Lower lobe of right lung (tissue), 2 donors: Measurements from ENCODE around the gene PHKA2. TPM values are rescaled to one million over a fixed set of nuclear protein-coding genes. Genes with fewer than 3 reads are reported as not detected.
A peak's percentile ranks its signal among the peaks of the same experiment; 100 is the strongest.
"Not testable (repeated sequence)": the region's sequence is repeated elsewhere in the genome, so short reads cannot be mapped to it uniquely, and the experiment has no call there.

ENCODE experiments used
- ATAC-seq, 2 donors: fragments of 200-7000 bp; cut with Tn5 transposase; one replicate each; pipeline ENCODE4 v1.9.1; 2020 to 2022; ENCODE audit warnings: mild to moderate bottlenecking in 2 of 2, moderate library complexity in 2 of 2
- DNase-seq: peaks from one replicate; pipeline ENCODE4 v3.0.0-alpha.2; 2020
- H3K27ac ChIP-seq: fragments of 200-600 bp; one replicate; pipeline ENCODE4 v1.8.0; 2022
- H3K27me3 ChIP-seq: fragments of 200-600 bp; one replicate; pipeline ENCODE4 v1.8.0; 2022; ENCODE audit warnings: low read depth
- H3K36me3 ChIP-seq: fragments of 200-600 bp; one replicate; pipeline ENCODE4 v1.8.0; 2022; ENCODE audit warnings: mild to moderate bottlenecking
- H3K4me1 ChIP-seq: fragments of 200-600 bp; one replicate; pipeline ENCODE4 v1.8.0; 2022
- H3K4me3 ChIP-seq: fragments of 200-600 bp; one replicate; pipeline ENCODE4 v1.8.0; 2022; ENCODE audit warnings: mild to moderate bottlenecking
- H3K9me3 ChIP-seq: fragments of 200-600 bp; one replicate; pipeline ENCODE4 v1.8.0; 2022
- intact Hi-C: fragments of 100-400 bp; cut with DNase I; formaldehyde crosslinking; loops from one replicate; pipeline ENCODE4 v1.11.0; 2022
- total RNA-seq: library from RNA; stranded (reverse); fragmentation: NEBNext Ultra II Directional; extraction: Animal tissue kit (Norgen Biotek cat#: 25700); gene quantifications from one replicate; pipeline ENCODE4 v1.2.1, GENCODE V29; 2021
- TF ChIP-seq, protein P1 (sequence below): fragments of 200-600 bp; IDR thresholded peaks from one replicate; pipeline ENCODE4 v1.8.0; 2022; ENCODE audit warnings: antibody characterized with exemption, mild to moderate bottlenecking
- donor health status: DM: no; HTN: yes; CAD: no; lungs with severe emphysema.

PHKA2 gene
- total RNA-seq, 1 donor from 2014 or later, result 27.5 TPM

DNA sequence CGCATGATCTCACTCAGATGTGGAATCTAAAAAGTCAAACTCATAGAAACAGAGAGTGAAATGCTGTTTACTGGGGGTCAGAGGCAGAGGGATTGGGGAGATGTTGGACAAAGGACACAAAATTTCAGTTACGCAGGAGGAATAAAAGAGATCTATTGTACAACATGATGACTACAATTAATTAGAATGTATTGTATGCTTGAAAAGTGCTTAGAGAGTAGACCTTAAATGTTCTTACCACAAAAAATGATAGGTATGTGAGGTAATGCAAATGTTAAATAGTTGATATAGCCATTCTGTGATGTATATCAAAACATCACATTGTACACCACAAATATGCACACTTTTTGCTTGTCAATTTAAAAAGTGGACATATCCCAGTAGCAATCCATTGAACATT, 36.1 kb upstream of the PHKA2 start:
- DNase-seq (no peak), ATAC-seq (no peak)
- Histone ChIP-seq H3K9me3 (no peaks in the 10 kb centered on the region), H3K4me1 (no peaks in the 10 kb centered on the region), H3K27ac (no peak overlapping the region), H3K27me3 (no peaks in the 10 kb centered on the region), H3K36me3 (no peaks in the 10 kb centered on the region), H3K4me3 (no peak overlapping the region)
- intact Hi-C loops, result no loop called here
- TF ChIP-seq, protein P1, sequence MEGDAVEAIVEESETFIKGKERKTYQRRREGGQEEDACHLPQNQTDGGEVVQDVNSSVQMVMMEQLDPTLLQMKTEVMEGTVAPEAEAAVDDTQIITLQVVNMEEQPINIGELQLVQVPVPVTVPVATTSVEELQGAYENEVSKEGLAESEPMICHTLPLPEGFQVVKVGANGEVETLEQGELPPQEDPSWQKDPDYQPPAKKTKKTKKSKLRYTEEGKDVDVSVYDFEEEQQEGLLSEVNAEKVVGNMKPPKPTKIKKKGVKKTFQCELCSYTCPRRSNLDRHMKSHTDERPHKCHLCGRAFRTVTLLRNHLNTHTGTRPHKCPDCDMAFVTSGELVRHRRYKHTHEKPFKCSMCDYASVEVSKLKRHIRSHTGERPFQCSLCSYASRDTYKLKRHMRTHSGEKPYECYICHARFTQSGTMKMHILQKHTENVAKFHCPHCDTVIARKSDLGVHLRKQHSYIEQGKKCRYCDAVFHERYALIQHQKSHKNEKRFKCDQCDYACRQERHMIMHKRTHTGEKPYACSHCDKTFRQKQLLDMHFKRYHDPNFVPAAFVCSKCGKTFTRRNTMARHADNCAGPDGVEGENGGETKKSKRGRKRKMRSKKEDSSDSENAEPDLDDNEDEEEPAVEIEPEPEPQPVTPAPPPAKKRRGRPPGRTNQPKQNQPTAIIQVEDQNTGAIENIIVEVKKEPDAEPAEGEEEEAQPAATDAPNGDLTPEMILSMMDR, result no peak

DNA sequence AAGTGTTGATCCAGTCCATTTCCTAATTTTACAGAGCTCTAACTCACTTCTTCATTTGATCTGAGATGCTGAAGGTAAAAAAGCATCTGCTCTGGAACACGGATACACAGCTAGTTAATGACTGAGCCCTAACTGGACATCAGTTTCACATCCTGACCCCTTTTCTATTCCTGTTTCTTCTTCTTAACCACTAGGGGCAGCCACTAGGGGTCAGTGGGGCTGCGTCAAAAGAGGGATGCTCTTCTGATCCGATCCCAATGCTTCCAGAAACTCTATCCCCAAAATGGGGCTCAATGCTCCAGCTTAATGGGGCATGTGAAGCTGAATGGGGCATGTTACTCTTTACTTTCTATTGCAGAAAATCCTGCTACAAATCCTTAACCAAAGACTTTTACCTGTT, 33.4 kb upstream of the PHKA2 start:
- H3K27ac ChIP-seq, result no peak overlapping the region
- H3K36me3 ChIP-seq, result no peaks in the 10 kb centered on the region
- ATAC-seq (no peak), DNase-seq (no peak)
- H3K4me3 ChIP-seq, result no peak overlapping the region
- TF ChIP-seq, protein P1, result peak; percentile 22
- intact Hi-C loops, result no loop called here
- no peaks in the 10 kb centered on the region for H3K4me1 ChIP-seq
- no peaks in the 10 kb centered on the region for H3K9me3 ChIP-seq
- no peaks in the 10 kb centered on the region for H3K27me3 ChIP-seq

DNA sequence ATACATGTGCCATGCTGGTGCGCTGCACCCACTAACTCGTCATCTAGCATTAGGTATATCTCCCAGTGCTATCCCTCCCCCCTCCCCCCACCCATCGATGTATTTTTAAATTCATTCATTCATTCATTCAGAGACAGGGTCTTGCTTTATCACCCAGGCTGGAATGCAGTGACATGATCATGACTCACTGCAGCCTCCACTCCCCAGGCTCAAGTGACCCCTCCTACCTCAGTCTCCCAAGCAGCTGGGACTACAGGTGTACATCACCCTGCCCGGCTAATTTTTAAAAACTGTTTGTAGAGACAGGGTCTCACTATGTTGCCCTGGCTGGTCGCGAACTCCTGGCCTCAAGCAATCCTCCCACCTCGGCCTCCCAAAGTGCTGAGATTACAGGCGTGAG, 32.7 kb upstream of the PHKA2 start:
- DNase-seq, H3K9me3 ChIP-seq, H3K36me3 ChIP-seq, H3K27me3 ChIP-seq, ATAC-seq, H3K4me3 ChIP-seq, H3K27ac ChIP-seq, intact Hi-C loops, H3K4me1 ChIP-seq: not testable (repeated sequence)

DNA sequence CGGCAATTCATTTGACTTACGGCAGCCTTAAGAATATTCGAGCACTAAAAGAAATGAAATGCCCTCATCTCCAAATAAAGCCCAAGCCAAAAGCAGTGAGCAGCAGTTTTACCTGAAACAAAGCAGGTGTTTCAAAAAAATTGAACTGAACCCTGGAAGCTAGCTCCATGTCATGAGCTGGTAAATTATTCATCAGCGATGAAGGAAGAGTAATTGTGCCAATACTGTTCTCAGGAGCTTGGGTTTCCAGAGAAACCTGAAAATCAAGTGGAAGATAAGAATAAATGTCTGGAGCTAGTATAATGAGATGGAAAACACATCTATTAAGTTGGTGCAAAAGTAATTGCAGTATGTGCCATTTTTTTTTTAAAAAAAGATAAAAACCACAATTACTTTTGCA, 24.0 kb upstream of the PHKA2 start:
- ATAC-seq (no peak), DNase-seq (no peak)
- intact Hi-C loops, result no loop called here
- Histone ChIP-seq H3K36me3 (no peaks in the 10 kb centered on the region), H3K4me1 (no peaks in the 10 kb centered on the region), H3K4me3 (no peak overlapping the region), H3K27me3 (no peaks in the 10 kb centered on the region), H3K27ac (no peak overlapping the region), H3K9me3 (no peaks in the 10 kb centered on the region)
- TF ChIP-seq, protein P1, result no peak

DNA sequence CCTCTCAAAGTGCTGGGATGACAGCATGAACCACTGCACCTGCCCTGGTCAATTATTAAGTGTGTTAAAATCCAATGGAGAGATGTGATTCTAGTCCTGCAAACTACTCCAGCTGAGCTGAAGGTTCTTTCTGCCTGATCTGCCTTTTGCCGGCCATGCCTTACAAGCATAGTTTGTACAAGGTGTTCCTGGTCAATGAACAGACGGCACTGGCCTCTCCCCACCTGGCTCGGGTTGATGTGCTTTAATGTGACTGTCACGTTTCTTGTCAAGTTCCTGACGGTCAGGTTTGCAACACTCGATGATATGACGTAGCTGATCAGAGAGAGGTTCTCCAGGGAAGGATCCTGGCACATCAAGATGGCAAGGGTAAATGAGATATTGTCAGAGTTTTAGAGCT, 23.1 kb upstream of the PHKA2 start:
- Histone ChIP-seq H3K36me3 (no peaks in the 10 kb centered on the region), H3K4me3 (no peak overlapping the region), H3K4me1 (no peaks in the 10 kb centered on the region), H3K27ac (no peak overlapping the region), H3K27me3 (no peaks in the 10 kb centered on the region), H3K9me3 (no peaks in the 10 kb centered on the region)
- ATAC-seq (no peak), DNase-seq (no peak)
- intact Hi-C loops, result no loop called here
- TF ChIP-seq, protein P1, result no peak

DNA sequence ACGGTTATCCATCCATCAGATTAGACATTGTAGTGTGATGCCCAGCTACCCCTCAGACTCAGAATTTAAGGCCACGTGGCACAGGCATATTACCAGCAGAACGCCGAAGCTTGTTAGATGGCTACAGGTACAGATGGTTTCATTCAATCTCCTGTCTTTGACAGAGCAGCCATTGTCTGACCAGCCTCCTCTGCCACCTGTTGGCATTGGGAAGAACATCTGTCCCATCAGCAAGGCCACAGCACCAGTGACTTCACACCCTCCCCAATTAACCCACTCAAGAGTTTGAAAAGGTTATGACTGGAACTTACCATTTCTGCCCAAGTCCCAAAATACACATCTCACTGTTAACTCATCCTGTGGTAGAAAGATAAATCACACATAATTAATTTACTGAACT, 22.0 kb upstream of the PHKA2 start:
- ATAC-seq (no peak), DNase-seq (no peak)
- Histone ChIP-seq H3K9me3 (no peaks in the 10 kb centered on the region), H3K36me3 (no peaks in the 10 kb centered on the region), H3K4me1 (no peaks in the 10 kb centered on the region), H3K27ac (no peak overlapping the region), H3K27me3 (no peaks in the 10 kb centered on the region), H3K4me3 (no peak overlapping the region)
- intact Hi-C loops, result no loop called here
- TF ChIP-seq, protein P1, result no peak
